ENCODE measurements around the gene SUDS3. TPM values are rescaled to one million over a fixed set of nuclear protein-coding genes. Genes with fewer than 3 reads are reported as not detected.
"Not testable (repeated sequence)": the region's sequence is repeated elsewhere in the genome, so short reads cannot be mapped to it uniquely, and the experiment has no call there.

Gene SUDS3
- total and polyA plus RNA-seq, 5 experiments from 2014 or later: 10.7 to 31.7 (median 13.9) TPM

GRCh38 chr12:118408241-118408640 is 31.9 kb downstream of the SUDS3 start:
- peaks cover 0 to 11% (median 3%) of the 10 kb centered on the region in 9 donors for H3K9me3 Mint-ChIP-seq
- not testable (repeated sequence) for DNase-seq, H3K27me3 Mint-ChIP-seq, H3K4me1 Mint-ChIP-seq, H3K4me3 Mint-ChIP-seq, ATAC-seq
- POLR2A ChIA-PET: interaction anchor here (0.7 kb wide), 1 partner anchor 1603 kb away, joined by 4 read pairs; no protein-coding TSS in a partner anchor
- H3K36me3 Mint-ChIP-seq: peaks cover 21 to 94% (median 42%) of the 10 kb centered on the region in 3 donors
- H3K27ac Mint-ChIP-seq: peak overlapping the region in 1 of 10 donors; percentile 24

GRCh38 chr12:118409834-118410233 is 33.5 kb downstream of the SUDS3 start:
- no peak overlapping the region for H3K27ac Mint-ChIP-seq
- H3K27me3 Mint-ChIP-seq: no peaks in the 10 kb centered on the region
- no peak for ATAC-seq
- peaks cover 0 to 17% (median 3%) of the 10 kb centered on the region in 9 donors for H3K9me3 Mint-ChIP-seq
- POLR2A ChIA-PET: no interaction called here
- peaks cover 33 to 94% (median 58%) of the 10 kb centered on the region in 3 donors for H3K36me3 Mint-ChIP-seq
- no peak overlapping the region for H3K4me3 Mint-ChIP-seq
- no peaks in the 10 kb centered on the region for H3K4me1 Mint-ChIP-seq
- DNase-seq: no peak

DNA sequence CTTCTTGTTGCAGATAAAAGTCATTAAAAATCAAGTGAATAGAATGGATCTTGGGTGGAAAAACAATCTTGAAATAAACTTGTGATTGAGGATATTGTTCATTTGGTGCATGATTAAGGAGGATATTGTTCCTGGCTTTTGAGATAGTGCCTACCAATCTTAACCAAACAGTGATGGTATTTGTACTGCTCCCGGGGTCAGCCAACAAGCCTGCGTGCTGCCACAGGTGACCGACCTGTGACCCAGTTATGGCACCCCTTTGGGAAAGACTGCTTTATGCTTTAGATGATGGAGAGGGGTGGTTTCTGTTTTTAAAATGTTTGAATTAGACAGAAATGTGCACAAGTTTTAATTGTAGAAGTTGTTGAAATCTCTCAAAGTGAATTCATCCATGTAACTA is 41.6 kb downstream of the SUDS3 start:
- H3K4me3 Mint-ChIP-seq: no peak overlapping the region
- H3K36me3 Mint-ChIP-seq: peaks cover 22 to 55% (median 48%) of the 10 kb centered on the region in 3 donors
- no peak overlapping the region for H3K27ac Mint-ChIP-seq
- no peak for DNase-seq
- H3K27me3 Mint-ChIP-seq: no peaks in the 10 kb centered on the region
- ATAC-seq: no peak
- H3K4me1 Mint-ChIP-seq: peaks cover 0 to 1% (median 0%) of the 10 kb centered on the region in 4 donors
- POLR2A ChIA-PET: no interaction called here
- H3K9me3 Mint-ChIP-seq: peaks cover 0 to 8% (median 0%) of the 10 kb centered on the region in 9 donors

GRCh38 chr12:118418385-118419057 is 42.2 kb downstream of the SUDS3 start:
- Mint-ChIP-seq H3K27me3 (no peaks in the 10 kb centered on the region), H3K9me3 (peaks cover 0 to 3% (median 0%) of the 10 kb centered on the region in 9 donors), H3K27ac (no peak overlapping the region), H3K4me1 (peaks cover 0 to 1% (median 0%) of the 10 kb centered on the region in 4 donors), H3K36me3 (peaks cover 18 to 50% (median 43%) of the 10 kb centered on the region in 3 donors), H3K4me3 (no peak overlapping the region)
- no peak for ATAC-seq
- DNase-seq: no peak
- POLR2A ChIA-PET: no interaction called here

- Mint-ChIP-seq H3K4me3 (no peak overlapping the region), H3K27ac (no peak overlapping the region), H3K4me1 (peaks cover 0 to 4% (median 0%) of the 10 kb centered on the region in 4 donors), H3K36me3 (peaks cover 13 to 29% (median 23%) of the 10 kb centered on the region in 3 donors), H3K27me3 (no peaks in the 10 kb centered on the region), H3K9me3 (no peaks in the 10 kb centered on the region)
- DNase-seq (no peak), ATAC-seq (no peak)
- POLR2A ChIA-PET: no interaction called here
Measured at GRCh38 chr12:118420673-118421072, 44.3 kb downstream of the SUDS3 start.

- POLR2A ChIA-PET: no interaction called here
- Mint-ChIP-seq H3K9me3 (no peaks in the 10 kb centered on the region), H3K4me3 (no peak overlapping the region), H3K4me1 (peaks cover 0 to 3% (median 0%) of the 10 kb centered on the region in 4 donors), H3K36me3 (peaks cover 11 to 12% (median 11%) of the 10 kb centered on the region in 3 donors), H3K27ac (no peak overlapping the region), H3K27me3 (no peaks in the 10 kb centered on the region)
- DNase-seq: no peak
- ATAC-seq: no peak
Measured at GRCh38 chr12:118424884-118425283, 48.5 kb downstream of the SUDS3 start.

DNA sequence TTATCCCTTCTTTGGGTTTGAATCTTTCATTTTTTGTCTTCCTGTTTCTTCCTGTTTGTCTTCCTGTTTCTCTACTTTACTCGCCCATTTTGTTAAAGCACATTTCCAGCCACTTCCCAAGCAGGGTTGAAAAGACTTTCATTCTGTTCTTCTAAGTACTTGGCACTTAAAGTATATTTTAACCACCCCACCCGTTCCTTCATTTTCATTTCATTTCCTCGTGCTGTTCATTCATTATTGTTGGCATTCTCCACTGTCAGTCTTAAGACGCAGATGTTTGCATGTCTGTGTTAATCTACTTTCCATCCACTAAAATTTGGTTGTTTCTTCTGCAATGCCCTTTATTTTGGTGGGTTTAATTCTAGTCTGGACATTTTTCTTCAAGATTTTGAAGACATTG is 49.0 kb downstream of the SUDS3 start:
- H3K4me3 Mint-ChIP-seq: no peak overlapping the region
- H3K9me3 Mint-ChIP-seq: no peaks in the 10 kb centered on the region
- peak overlapping the region in 1 of 10 donors; percentile 8 for H3K27ac Mint-ChIP-seq
- H3K27me3 Mint-ChIP-seq: no peaks in the 10 kb centered on the region
- POLR2A ChIA-PET: no interaction called here
- no peak for ATAC-seq
- H3K4me1 Mint-ChIP-seq: peaks cover 0 to 3% (median 0%) of the 10 kb centered on the region in 4 donors
- H3K36me3 Mint-ChIP-seq: peaks cover 11 to 12% (median 11%) of the 10 kb centered on the region in 3 donors
- no peak for DNase-seq

- no peaks in the 10 kb centered on the region for H3K9me3 Mint-ChIP-seq
- H3K36me3 Mint-ChIP-seq: peaks cover 10 to 15% (median 13%) of the 10 kb centered on the region in 3 donors
- H3K4me1 Mint-ChIP-seq: peaks cover 0 to 3% (median 0%) of the 10 kb centered on the region in 4 donors
- H3K27ac Mint-ChIP-seq: no peak overlapping the region
- no peak for ATAC-seq
- no peaks in the 10 kb centered on the region for H3K27me3 Mint-ChIP-seq
- H3K4me3 Mint-ChIP-seq: no peak overlapping the region
- no peak for DNase-seq
- POLR2A ChIA-PET: no interaction called here
Measured at GRCh38 chr12:118427819-118428218, 51.5 kb downstream of the SUDS3 start.

GRCh38 chr12:118428643-118429042 is 52.3 kb downstream of the SUDS3 start:
- Mint-ChIP-seq H3K27me3 (no peaks in the 10 kb centered on the region), H3K4me3 (no peak overlapping the region), H3K27ac (no peak overlapping the region), H3K36me3 (peaks cover 13 to 14% (median 13%) of the 10 kb centered on the region in 3 donors), H3K4me1 (peaks cover 0 to 3% (median 0%) of the 10 kb centered on the region in 4 donors), H3K9me3 (peaks cover 0 to 6% (median 0%) of the 10 kb centered on the region in 9 donors)
- ATAC-seq (no peak), DNase-seq (no peak)
- POLR2A ChIA-PET: no interaction called here

DNA sequence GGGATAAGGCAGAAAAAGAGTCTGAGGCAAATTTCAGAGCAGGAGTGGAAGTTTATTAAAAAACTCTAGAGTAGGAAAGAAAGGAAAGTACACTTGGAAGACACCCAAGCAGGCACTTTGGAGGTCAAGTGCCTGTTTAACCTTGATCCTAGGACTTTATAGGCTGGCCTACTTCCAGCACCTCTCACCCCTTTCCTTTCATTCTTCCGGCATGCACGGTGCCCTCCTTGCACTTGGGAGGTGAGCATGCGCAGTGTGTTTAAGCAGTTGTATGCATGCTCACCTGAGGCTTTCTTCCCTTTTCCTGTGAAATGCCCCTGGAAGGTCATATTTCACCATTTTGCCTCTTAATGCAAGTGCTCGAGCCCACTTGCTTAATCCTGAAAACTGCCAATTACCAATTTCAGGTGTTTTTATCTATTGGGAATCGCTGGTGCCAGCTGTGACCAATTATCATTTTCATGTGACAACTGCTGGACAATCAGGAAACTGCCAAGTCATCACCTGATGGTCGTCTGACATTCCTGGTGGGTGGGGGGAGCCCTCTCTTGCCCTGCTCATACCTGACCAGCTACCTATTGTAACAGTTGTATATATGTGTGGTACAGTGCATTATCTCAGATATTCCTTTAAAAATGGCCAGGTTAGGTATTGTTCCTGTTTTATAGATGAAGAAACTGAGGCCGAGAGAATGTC is 53.5 kb downstream of the SUDS3 start:
- no peak for ATAC-seq
- POLR2A ChIA-PET: interaction anchor here (0.6 kb wide), 1 partner anchor 215 kb away, joined by 3 read pairs; no protein-coding TSS in a partner anchor
- no peak for DNase-seq
- H3K27ac Mint-ChIP-seq: peak overlapping the region in 1 of 10 donors; percentile 20
- H3K9me3 Mint-ChIP-seq: peaks cover 0 to 7% (median 0%) of the 10 kb centered on the region in 9 donors
- H3K36me3 Mint-ChIP-seq: peaks cover 13 to 14% (median 14%) of the 10 kb centered on the region in 3 donors
- no peaks in the 10 kb centered on the region for H3K27me3 Mint-ChIP-seq
- no peak overlapping the region for H3K4me3 Mint-ChIP-seq
- H3K4me1 Mint-ChIP-seq: peaks cover 0 to 3% (median 0%) of the 10 kb centered on the region in 4 donors

GRCh38 chr12:118430516-118430915 is 54.2 kb downstream of the SUDS3 start:
- Mint-ChIP-seq H3K36me3 (peaks cover 11 to 20% (median 13%) of the 10 kb centered on the region in 3 donors), H3K4me1 (no peaks in the 10 kb centered on the region), H3K27ac (no peak overlapping the region), H3K4me3 (no peak overlapping the region), H3K9me3 (peaks cover 0 to 12% (median 0%) of the 10 kb centered on the region in 9 donors), H3K27me3 (no peaks in the 10 kb centered on the region)
- DNase-seq (no peak), ATAC-seq (no peak)
- POLR2A ChIA-PET: interaction anchor here (0.6 kb wide), 1 partner anchor 216 kb away, joined by 3 read pairs; no protein-coding TSS in a partner anchor

DNA sequence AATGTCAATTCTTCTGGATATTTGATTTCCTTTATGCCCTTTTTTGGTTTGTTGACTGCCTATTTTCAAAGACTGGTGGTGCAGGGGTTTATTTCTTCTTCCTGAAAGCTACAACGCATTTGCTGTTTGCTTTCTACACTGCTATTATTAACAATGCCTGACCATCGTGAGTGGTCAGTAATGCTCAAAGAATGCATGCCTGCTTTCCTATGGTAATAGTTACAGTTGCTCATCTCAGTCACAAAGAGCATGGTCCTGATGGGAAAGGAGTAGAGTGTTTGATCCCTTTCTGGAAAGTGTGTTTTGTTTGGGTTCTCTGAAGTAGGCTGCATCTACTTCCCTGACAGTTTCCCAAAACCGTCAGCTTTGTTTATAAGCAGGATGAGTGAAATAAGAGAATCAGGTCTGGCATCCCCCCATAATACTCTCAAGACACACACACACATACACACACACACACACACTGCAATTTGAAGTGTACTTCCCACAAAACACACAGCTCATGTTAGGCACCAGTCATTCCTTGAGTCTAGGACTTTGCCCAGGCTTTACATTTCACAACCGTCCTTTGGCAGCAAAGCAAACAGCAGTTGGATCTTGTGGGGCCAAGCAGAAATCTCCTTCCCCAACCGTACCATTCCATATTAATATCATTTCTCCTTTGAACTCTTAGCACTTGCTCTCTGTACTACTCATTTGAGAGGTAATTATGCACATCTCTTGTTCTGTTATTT is 56.6 kb downstream of the SUDS3 start:
- ATAC-seq (no peak), DNase-seq (no peak)
- POLR2A ChIA-PET: no interaction called here
- peaks cover 0 to 19% (median 2%) of the 10 kb centered on the region in 9 donors for H3K9me3 Mint-ChIP-seq
- no peak overlapping the region for H3K27ac Mint-ChIP-seq
- peaks cover 4 to 20% (median 15%) of the 10 kb centered on the region in 3 donors for H3K36me3 Mint-ChIP-seq
- H3K27me3 Mint-ChIP-seq: no peaks in the 10 kb centered on the region
- H3K4me1 Mint-ChIP-seq: no peaks in the 10 kb centered on the region
- no peak overlapping the region for H3K4me3 Mint-ChIP-seq

Data from naive thymus-derived CD8-positive, alpha-beta T cell (primary cell).